Measurements from ENCODE around the gene ADAMTSL5.

ADAMTSL5 gene

GRCh38 chr19:1510442-1510806 lies 2.4 kb downstream of the ADAMTSL5 start:
- H3K4me3 ChIP-seq (ENCODE audit: low read depth, low read length) = no peak overlapping the region
- DNase-seq (ENCODE audit: low read depth) = no peak
- TF ChIP-seq CTCF (IDR thresholded peaks at IDR 0.05; ENCODE audit: insufficient read depth, low read depth, low read length, missing control alignments) = no peak

- TF ChIP-seq CTCF (IDR thresholded peaks at IDR 0.05; ENCODE audit: insufficient read depth, low read depth, low read length, missing control alignments) = no peak
- no peak overlapping the region for H3K4me3 ChIP-seq (ENCODE audit: low read depth, low read length)
- DNase-seq (ENCODE audit: low read depth) = no peak
Observed at GRCh38 chr19:1509602-1510441, 3.0 kb downstream of the ADAMTSL5 start.

- TF ChIP-seq CTCF (IDR thresholded peaks at IDR 0.05; ENCODE audit: insufficient read depth, low read depth, low read length, missing control alignments) = no peak
- no peak for DNase-seq (ENCODE audit: low read depth)
- no peak overlapping the region for H3K4me3 ChIP-seq (ENCODE audit: low read depth, low read length)
Observed at GRCh38 chr19:1508507-1508856, 4.3 kb downstream of the ADAMTSL5 start.

- no peak overlapping the region for H3K4me3 ChIP-seq (ENCODE audit: low read depth, low read length)
- TF ChIP-seq CTCF (IDR thresholded peaks at IDR 0.05; ENCODE audit: insufficient read depth, low read depth, low read length, missing control alignments) = no peak
- DNase-seq (ENCODE audit: low read depth) = peak; percentile 80
Observed at GRCh38 chr19:1507763-1508506, 4.9 kb downstream of the ADAMTSL5 start.

- TF ChIP-seq CTCF (IDR thresholded peaks at IDR 0.05; ENCODE audit: insufficient read depth, low read depth, low read length, missing control alignments) = no peak
- H3K4me3 ChIP-seq (ENCODE audit: low read depth, low read length) = no peak overlapping the region
Observed at GRCh38 chr19:1507192-1507660, 5.6 kb downstream of the ADAMTSL5 start.

GRCh38 chr19:1505991-1506881 lies 6.6 kb downstream of the ADAMTSL5 start:
- DNase-seq (ENCODE audit: low read depth) = no peak
- no peak overlapping the region for H3K4me3 ChIP-seq (ENCODE audit: low read depth, low read length)
- TF ChIP-seq CTCF (IDR thresholded peaks at IDR 0.05; ENCODE audit: insufficient read depth, low read depth, low read length, missing control alignments) = no peak

More at GRCh38 chr19:1507192-1507660, 5.6 kb downstream of the ADAMTSL5 start:
- DNase-seq (ENCODE audit: low read depth) = no peak
